ENCODE measurements around the gene ANXA6.
A peak's percentile ranks its signal among the peaks of the same experiment; 100 is the strongest.

Gene ANXA6

DNA sequence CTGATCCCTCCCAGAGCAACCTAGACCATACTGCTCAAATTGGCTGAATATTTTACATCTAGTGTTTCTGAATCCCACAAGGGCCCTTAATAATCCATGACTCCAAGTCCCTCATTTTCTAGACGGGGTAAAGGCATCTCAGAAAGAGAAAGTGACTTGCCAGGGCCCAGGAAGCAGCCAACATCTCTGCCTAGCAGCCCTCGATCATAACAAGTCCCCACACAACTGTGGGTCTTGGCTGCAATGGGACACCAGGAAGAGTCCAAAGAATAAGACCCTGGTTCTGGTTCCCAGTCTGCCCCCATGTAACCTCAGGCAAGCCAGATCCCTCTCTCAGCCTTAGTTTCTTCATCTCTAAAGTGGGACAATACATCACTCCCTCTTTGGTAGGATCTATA is 6.3 kb downstream of the ANXA6 start:
- no peak for DNase-seq

DNA sequence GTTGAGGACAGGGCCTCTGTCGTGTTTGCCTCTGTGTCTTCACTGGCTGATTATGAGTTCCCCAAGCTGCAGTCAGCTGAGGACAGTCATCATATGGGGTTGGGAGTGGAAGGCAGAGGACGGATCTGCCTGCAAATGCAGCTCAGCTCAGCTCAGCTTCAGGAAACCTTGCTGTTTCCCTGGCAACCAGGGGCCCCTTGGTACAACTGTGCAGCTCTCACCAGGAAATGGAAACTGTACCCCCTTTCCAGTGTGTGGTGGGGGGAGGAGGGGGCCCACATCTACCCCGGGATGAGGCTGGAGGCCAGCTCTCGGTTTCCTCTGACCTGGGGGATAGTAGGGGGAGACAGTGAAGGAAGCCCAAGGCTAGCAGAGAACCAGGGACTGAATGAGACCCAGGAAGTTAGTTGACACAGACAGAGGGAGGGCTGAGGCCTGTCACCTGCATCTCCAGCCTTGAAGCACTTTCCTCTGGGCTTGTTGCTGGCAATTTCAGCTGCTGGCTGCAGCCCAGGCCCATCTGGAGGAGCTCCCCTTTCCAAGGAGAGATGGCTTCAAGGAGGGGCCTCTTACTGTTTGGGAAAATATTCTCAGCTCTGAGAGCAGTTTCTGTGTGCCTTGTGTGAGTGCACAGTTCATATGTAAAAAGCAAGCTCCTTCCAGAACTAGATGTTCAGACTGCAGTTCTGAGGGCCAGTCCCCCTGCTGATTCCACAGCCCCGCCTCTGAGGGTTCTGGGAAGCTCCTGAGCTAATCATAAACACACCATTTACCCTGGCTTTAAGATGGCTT is 6.9 kb downstream of the ANXA6 start:
- no peak for DNase-seq

GRCh38 chr5:151148583-151148982 is 9.0 kb downstream of the ANXA6 start:
- no peak for DNase-seq

- no peak for DNase-seq
These were observed 10.5 kb downstream of the ANXA6 start for GRCh38 chr5:151147033-151147432.

- no peak for DNase-seq
These were observed 11.5 kb downstream of the ANXA6 start for GRCh38 chr5:151146061-151146460.

DNA sequence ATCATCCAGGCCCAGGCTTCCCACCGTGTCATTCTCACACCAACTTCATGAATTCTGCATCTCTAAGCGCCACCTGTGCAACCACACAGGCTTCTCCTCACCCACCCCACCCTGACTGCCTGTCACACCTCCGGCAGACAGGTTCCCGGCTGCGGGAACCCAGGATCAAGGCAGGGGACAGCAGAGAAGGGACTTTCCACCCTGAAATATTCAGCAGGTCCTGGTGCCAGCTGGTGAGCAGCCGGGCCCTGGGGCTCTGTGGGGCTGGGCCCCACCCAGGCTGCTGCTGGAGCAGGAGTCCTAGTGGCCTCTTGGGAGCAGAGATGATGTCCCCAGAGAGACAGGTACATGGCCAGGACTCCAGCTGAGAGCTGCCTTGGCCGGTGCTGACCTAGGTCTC is 12.7 kb downstream of the ANXA6 start:
- no peak for DNase-seq

- no peak for DNase-seq
These were observed 13.3 kb downstream of the ANXA6 start for GRCh38 chr5:151144275-151144674.

DNA sequence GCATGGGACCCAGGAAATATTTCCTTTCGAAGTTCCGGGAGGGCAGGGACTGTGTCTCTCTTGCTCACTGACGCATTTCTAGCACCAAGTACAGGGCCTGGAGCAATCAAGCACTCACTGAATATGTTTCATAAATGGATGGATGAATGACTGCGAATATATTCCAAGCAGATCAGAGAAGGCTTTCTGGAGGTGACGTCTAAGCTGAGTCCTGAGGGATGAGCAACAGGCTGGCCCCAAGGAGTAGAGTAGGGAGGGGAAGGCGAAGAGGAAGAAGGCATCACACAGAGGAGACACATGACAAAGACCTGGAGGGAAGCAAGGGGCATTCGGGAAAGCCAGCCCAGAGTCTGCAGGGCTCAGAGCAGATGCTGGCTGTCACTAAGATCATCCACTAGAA is 13.9 kb downstream of the ANXA6 start:
- no peak for DNase-seq

- DNase-seq = no peak
These were observed 14.6 kb downstream of the ANXA6 start for GRCh38 chr5:151142933-151143332.

GRCh38 chr5:151141535-151141934 is 16.0 kb downstream of the ANXA6 start:
- no peak for DNase-seq

- DNase-seq = no peak
These were observed 16.7 kb downstream of the ANXA6 start for GRCh38 chr5:151140686-151141459.

DNA sequence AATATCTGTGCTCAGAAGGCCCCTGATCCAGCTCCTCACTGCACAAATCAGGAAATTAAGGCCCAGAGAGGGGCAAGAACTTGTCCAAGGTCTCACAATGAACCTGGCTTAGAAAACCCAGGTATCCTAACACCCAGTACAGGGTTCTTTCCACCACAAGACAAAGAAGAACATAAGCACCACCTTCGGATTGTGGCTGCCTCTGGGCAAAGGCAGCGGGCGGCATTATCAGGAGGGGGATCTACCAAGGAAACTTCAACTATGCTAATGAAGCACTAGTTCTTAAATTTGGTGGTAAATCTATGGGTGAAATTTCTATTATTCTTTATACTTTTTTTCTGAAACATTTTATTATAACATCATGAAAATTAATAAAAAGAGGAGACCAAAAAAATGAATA is 17.9 kb downstream of the ANXA6 start:
- no peak for DNase-seq

DNA sequence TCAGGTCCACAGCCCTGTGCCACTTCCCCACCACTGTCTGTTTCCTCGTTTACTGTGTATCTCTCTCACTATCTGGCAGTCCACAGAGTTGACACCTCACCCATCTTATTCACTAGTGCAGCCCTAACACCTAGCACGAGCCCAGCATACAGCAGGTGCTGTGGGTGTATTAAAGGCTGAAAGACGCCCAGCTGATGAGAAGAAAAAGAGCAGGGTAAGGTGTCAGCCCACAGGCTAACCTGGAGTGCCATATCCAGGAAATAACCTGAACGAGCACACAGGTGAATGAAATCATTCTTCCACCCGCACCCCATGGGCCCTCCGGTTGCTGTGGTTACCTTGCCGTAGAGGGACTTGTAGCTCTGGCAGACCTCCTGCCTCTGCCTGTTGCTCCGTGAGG is 18.6 kb downstream of the ANXA6 start:
- DNase-seq = no peak

DNA sequence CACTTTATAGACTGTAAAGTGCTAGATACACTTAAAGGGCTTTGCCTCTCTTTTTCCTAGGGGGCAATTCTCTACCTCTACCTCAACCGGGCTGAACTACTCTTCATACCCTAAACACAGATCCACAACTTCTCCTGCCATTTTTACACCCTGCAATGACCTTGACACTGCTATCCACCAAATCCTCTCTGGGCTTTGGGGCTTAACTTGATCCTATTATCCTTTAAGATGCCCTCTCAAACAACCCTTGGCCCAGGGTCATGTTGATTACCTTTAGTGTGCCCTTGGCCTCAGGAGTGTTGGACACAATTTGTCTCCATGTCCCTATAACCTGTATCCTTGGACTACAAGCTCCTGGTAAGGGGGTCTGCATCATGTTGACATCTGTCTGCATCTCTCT is 19.5 kb downstream of the ANXA6 start:
- no peak for DNase-seq

DNA sequence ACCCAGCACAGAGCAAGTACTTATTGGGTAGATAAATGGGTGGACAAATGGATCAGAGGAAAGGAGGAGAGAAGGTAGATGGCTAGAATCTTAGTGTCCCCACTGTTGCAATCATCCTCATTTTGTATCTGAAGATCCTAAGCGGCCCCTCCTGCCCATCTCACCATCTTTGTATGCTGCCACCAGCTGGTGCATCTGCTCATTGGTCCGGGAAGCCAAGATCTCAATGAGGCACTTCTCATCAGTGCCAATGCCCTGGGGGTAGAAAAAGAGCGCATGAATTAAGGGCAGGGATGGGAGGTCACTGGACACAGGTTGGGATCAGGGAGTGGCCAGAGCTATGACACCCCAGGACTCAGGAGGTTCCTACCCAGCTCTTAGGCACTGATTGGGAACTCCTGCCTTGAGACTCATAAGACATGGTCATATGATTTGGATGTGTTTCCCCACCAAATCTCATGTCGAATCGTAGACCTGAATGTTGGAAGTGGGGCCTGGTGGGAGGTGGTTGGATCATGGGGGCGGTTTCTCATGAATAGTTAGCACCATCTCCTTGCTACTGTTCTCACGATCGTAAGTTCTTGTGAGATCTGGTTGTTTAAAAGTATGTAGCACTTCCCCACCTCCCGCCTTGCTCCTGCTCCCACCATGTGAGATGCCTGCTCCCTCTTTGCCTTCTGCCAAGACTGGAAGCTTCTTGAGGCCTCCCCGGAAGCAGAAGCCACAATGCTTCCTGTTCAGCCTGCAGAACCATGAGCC is 20.3 kb downstream of the ANXA6 start:
- no peak for DNase-seq

DNA sequence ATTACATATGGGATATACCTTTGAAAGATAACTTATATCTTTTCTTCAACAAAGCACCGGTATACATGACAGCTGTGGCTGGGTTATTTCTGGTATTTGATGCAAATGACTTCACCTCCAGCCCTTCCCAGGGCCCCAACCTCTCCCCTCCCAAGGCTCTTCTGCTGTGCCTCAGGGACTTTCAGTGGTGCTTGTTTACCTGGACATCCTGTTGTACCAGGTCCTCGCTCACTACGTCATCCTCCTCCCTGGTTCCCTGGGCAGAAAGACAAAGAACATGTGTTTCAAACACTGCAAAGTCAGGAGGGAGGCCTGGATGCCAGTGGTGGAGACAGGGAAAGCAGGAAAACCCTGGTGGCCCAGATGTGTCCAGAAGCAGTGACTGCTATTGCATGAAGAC is 23.4 kb downstream of the ANXA6 start:
- no peak for DNase-seq

GRCh38 chr5:151132963-151133362 is 24.6 kb downstream of the ANXA6 start:
- no peak for DNase-seq

GRCh38 chr5:151130922-151131891 is 26.4 kb downstream of the ANXA6 start:
- DNase-seq = no peak

GRCh38 chr5:151130235-151130921 is 27.2 kb downstream of the ANXA6 start:
- no peak for DNase-seq

DNA sequence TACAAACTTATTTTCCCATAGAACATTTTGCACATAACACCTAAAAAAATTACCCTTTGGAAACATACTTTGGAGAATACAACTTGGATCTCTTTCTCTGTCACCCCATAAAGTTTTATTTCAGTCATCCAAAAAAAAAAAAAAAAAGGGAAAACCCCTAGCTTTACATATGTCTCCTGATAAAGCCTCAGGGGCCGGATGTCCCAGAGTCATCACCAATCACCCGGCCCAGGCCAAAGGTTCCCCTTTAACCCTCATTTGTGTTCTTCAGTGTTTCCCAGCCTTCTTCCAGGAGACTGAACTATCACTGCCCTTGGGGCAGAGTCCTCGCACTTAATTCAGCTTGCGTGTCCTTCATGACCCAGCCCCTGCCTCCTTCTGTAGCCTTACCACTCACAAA is 28.8 kb downstream of the ANXA6 start:
- no peak for DNase-seq

DNA sequence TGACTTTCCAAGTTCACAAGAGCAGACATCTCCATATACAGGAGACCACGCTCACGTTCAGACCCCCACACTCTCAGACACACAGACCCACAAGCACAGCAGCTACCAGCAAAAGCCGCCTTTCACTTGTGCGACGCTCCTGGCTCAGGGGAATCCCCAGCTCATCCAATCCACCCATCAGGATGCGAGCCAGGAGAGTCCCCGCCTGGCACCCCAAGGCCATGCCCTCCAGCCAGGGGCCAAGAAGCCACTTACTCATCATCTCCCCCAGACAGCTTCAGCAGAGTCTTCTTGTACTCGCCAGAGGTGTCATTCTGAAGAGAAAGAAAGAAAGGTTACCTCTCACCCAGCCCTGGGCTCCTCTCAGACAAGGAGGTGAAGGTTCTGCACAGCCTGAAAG is 29.7 kb downstream of the ANXA6 start:
- no peak for DNase-seq

DNA sequence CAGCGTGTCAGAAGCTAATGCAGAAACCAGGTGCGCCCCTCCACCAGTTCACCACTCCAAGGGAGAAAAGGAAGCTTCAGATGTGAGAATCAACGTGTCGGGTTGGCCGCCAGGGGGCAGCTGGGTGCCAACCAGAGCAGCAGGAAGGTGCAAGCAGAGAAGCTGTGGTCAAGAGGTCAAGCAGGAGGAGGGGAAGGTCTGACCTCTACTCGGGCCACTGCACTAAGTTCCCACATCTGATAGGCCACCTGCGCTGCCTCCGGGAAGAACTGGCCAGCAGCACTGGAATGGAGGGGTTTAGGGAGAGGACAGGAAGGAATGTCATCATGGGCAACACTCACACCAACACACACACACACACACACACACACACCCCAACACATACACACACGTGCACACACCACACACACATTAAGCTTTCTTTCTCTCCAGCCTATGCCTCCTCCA is 31.4 kb downstream of the ANXA6 start:
- peak; percentile 89 for DNase-seq
